SHP77 (cell line): ENCODE data around the gene CACNA1S.
A peak's percentile ranks its signal among the peaks of the same experiment; 100 is the strongest.

ENCODE experiments used
- DNase-seq, 2 experiments: peaks; one replicate each; lab custom pipeline; 2025; lab: John Stamatoyannopoulos, UW

The CACNA1S gene

DNA sequence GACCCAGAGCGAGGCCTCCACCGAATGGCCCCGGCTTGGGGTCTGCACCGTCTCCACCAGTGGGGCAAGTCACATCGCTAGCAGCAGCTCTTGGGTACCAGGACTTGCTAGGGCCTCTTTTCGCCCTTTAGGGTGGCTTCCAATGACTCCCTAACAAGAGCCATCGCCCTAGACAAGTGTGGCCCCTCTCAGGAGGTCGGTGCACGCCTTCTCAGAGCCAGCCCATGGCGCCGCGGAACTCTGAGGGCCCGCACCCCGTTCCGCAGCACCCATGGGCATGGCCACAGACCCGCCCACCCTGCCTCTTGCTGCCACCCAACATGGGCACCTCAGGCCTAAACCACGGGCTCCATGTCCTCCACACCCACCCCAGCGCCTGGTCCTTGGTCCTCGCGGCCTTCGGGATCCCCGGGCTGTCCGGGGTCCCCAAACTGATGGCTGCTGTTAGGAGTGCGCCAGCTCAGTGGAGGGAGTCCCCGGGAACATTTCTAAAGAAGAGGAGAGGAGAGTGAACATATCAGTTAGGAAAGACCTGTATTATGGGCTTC, 3.2 kb upstream of the CACNA1S start:
- DNase-seq, result no peak

DNA sequence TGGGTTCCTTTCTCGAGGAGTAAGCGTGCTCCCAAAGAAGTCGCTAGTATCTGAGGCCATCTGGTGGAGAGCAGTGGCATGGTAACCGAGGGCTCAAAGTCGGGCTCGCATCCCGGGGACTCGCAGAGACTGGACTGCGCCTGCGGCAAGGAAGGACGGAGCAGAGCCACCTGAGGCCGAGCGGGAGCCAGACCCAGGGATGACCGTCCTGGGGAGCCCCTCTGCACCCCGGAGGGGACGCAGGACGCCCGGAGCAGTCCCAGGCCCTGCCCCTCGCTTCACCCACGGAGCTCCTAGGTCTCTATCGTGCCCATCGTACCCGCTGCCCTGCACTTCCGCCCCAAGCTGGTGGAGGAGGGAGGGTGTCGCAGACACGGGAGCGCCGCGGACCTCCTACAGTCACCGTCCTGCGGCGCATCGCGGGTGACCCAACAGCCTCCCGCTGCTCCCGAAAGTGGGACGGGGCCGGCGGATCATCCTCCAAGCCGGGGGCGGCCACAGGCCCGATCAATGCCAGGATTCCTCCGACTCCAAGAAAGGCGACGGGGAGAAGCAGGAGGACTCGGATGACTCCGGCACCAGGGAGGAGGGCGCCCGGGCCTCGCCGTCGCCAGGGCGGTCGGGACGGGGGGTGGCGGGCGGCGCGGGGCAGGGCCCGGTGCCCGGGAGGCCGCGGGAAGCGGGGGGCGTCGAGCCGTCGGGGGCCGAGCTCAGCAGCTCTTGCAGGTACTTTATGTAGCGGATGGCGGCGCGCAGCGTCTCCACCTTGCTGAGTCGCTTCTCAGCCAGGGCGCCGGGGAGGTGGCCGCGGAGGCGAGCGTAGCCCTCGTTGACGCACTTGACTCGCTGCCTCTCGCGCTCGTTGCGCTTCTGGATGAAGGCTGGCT, 2.3 kb upstream of the CACNA1S start:
- DNase-seq, result peak; percentile 86 to 92

DNA sequence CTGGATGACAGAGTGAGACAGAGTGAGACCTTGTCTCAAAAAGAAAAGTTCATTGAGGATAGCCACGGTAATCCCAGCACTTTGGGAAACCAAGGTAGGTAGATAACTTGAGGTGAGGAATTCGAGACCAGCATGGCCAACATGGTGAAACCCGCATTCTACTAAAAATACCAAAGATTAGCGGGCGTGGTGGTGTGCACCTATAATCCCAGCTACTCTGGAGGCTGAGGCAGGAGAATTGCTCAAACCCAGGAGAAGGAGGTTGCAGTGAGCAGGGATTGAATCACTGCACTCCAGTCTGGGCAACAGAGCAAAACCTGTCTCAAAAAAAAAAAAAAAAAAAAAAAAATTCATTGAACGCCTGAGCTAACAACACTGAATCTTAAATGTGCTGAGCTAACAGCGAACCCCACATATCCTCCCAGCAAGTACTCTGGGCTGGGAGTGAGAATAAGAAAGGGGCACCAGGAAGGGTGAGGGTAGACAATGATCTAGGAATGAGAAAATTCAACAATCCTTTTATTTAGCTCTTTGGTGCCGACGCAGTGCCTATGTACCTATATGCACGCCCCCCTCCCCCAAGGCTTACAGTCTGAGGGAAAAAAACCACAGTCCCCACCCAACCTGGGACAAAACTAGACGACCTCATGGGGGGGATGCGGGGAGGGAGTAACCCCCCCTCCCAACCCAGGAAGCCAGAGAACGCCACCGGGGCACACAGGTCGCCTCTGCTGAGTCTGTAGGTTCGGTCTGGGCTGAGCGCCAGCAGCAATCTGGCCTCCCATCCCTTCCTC, 1.4 kb upstream of the CACNA1S start:
- DNase-seq, result no peak

DNA sequence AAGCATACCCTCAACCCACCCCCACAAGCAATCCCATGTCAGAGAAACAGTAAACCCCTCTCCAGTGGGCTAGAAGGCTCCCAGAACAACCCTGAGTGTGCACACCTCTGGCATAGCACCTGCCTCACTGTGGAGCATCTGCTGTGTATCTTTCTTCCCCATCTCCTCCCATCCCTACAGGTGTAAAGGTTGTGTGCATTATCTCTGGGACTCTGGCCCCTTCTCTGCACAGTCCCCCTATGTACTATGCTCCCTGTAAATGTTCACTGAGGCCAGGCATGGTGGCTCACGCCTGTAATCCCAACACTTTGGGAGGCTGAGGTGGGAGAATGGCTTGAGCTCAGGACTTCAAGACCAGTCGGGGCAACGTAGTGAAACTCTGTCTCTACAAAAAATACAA, 700 bp upstream of the CACNA1S start:
- no peak for DNase-seq

DNA sequence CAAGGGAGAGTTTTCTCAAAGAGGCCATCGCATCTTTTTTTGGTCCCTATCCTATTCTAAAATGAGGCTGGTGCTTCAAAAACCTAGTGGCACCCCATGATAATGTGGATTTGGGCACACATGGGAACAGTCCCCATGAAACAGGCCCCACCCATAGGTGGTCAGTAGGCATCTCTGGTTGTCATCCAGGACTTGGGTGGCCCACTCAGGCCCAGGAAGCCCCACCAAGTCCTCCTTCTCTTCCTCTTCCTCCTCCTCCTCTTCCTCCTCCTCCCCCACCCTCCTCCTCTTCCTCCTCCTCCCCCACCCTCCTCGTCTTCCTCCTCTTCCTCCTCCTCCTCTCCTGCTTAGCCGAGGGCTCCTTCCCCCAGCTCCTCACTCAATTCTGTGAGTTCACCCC, 554 bp downstream of the CACNA1S start:
- DNase-seq, result no peak

DNA sequence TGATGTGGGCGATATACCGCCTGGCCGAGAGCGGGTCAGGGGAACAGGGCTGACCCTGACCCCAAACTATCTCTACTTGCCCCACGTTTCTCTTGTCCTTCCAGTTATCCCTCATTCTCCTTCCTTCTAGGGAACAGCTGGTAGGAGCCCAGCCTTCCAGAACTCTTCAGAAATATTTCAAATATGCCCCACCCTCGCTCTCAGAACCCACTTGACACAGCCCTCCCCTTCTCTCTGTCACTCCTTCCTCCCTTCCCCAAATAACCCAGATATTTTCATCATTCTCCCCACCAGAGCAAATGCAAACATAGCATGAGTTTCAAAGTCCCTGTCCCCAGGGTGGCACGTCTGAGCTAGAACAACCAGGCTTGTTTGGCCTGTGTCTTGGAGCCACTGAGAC, 1.1 kb downstream of the CACNA1S start:
- DNase-seq, result no peak

DNA sequence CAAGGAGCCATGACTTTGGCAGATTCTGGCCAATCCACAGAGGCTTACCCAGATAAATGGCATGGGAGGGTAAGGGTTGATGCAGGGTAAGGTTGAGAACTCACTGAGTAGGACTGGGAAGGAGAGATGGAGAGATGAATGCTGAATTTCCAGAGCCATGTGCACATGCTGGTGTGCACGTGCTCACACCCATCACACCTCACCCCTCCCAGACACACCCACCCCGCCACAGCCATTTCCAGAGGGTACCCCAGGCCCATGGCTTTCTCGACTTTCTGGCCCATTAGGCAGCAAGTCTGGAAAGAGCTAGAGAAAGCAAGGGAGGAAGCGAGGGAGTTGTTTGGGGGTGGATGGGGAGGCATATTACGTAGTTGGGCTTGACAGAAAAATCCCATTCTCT, 1.6 kb downstream of the CACNA1S start:
- no peak for DNase-seq

DNA sequence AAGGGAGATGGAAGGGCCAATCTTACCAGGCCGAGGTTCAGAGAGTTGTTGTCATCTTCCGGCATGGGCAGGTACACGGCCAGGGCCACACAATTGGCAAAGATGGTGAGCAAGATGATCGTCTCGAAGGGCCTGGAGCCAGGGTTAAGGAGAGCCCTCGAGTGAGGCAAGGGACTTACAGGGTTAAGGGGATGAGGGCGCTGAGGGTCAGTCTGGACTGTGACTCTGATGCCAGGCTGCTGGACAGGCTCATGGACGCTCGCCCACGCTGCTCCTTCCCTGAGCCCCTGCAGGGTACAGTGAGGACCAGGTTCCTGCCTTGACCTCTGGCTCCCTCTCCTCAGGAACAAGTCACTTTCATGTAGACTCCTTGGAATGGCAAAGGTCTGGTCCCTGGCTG, 2.1 kb downstream of the CACNA1S start:
- DNase-seq, result no peak

DNA sequence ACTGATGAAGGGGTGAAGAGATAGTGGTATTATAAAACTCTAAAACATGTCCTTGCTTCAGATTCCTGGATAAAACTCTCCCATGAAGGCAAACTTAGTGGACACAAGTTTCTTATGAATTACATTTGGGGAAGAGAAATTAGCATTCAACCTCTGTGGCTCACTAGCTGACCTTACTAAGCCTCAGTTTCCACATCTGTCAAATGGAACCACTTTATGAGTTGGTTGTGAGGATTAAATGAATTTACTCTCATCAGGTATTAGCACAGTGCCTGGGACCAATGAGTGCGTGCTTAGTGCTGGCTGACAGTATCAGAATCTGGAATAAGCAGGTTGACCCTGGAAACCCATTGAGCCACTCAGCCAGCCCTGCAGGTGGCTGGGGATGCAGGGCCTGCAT, 2.6 kb downstream of the CACNA1S start:
- no peak for DNase-seq

DNA sequence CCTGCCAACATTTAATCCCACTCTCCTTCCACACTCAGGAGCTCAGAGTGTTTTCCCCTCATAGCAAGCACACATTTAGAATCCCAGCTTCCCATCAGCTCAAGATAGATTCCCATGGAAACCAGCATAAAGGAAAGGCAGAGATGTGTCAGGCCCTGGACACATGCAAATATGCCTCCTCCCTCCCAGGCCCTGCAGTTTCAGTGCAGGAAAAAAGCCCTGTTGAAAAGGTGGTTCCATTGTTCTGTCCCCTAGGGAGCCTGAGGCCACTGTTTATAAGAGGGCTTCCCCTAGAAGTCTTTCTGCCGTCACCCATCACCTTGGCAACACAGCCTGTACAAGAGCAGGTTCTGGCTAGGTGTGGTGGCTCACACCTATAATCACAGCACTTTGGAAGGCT, 3.6 kb downstream of the CACNA1S start:
- DNase-seq, result no peak

DNA sequence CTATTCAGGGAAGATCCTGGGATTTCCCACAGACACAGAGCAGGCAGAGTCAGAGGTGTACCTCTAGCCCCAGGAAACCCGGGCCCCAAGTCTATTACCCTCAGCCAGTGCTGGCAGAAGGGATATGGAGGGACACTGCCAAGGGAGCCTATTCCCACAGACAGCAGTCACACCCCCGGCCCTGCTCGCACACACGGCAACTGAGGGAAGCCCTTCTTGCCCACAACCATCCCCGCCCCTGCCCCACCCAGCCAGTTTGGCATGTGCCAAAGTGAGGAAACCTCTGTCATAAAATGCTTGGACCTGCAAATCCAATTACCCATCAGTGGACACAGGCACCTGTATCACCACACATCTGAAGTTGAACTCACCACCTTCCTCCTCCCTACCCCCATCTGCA, 6.5 kb downstream of the CACNA1S start:
- DNase-seq, result no peak

DNA sequence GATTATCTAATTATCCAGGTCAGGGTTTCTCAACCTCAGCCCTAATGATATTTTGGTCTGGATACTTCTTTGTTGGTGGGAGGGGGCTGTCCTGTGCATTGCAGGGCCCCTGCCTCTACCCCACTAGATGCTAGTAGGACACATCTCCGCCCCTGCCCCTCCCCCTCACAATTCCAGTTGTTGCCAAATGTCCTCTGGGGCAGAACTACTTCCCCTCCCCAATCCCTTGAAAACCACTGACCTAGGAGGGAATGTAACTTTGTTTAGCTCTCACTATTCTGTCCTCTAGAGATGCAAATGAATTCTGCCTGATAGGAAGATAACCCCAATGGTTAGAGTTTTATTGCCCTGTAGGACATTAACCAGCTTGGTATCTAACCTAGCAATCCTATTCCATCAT, 8.1 kb downstream of the CACNA1S start:
- no peak for DNase-seq

DNA sequence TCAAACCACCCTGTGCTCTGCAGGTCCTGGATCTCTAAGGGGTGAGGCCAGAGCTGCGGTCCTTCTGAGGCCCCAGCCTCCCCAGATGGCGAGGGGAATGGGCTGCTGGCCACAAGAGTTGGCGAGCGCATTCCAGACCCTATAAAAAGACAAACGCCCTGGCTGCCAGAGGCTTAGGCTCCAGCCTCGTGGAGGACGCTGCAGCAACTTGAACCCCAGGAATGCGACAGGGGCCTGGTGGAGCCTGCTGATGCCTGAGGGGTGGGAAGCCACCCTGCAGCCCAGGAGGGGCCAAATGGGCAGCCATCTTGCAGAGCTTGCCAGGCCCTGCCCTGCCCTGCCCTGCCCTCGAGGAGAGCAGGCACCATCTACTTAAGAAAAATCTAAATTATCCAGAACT, 8.6 kb downstream of the CACNA1S start:
- no peak for DNase-seq

DNA sequence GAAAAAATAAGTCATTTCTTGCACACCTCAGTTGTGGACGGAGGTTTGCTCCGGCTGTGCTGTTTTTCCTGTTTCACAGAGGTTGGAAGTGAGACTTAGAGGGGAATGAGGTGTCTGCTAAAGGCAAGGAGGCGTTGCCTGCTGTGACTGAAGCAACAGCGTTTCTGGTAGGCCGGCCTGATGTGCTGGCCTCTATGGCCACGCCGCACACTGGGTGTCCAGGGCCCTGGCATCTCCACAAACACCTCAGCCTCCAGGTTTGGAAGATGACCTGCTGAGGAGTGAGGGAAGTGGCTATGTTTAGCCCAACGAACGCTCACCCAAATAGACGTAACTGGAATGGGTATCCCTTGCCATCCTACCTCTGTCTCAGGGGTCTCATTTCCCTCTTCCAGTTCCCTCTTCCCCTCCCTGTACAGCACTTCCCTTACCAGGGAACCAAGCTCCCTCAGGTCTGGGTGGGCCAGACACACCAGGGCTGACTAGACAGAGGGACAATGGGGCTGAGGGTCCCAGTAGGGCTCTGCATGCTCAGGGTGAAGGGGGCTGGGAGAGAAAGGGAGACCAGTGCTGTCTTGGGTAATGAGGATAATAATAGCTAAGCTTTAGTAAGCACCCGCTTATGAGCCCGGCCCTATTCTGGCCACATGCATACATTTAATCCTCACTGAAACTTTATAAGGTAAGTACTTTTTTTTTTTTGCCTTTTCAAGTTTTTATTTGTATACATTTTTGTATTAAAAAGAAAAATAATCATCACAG, 11.9 kb downstream of the CACNA1S start:
- DNase-seq, result no peak

DNA sequence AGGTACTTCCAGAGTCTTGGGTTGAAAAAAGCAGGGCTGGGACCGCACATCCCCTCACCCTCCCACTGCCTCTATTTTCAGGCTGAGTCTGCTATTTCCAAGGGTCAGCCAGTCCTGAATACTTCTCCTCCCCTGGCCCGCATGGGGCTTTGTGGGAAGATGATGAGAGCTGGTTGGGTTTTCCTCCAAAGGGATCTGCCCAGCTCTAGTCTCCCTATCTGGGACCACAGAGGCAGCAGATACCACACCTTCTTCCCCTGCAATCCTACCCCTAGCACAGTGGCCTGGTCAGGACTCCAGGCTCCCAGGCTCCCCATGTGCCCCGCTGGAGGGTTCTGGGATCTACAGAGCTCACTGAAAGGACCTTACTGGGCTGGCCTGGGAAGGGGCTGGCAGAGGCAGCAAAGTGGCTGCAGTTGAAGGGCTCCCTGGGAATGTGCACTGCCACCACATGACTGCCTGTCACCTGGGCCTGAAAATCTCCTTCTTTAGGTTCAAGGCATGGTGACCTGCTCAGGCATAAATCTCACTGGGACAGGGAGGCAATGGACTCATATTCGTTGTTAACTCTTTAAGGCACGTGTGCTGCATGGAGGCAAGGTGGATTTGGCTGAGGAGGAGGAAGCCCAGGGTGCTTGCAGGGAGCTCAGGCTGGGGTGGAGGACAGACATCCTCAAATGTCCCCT, 13.1 kb downstream of the CACNA1S start:
- DNase-seq, result no peak

DNA sequence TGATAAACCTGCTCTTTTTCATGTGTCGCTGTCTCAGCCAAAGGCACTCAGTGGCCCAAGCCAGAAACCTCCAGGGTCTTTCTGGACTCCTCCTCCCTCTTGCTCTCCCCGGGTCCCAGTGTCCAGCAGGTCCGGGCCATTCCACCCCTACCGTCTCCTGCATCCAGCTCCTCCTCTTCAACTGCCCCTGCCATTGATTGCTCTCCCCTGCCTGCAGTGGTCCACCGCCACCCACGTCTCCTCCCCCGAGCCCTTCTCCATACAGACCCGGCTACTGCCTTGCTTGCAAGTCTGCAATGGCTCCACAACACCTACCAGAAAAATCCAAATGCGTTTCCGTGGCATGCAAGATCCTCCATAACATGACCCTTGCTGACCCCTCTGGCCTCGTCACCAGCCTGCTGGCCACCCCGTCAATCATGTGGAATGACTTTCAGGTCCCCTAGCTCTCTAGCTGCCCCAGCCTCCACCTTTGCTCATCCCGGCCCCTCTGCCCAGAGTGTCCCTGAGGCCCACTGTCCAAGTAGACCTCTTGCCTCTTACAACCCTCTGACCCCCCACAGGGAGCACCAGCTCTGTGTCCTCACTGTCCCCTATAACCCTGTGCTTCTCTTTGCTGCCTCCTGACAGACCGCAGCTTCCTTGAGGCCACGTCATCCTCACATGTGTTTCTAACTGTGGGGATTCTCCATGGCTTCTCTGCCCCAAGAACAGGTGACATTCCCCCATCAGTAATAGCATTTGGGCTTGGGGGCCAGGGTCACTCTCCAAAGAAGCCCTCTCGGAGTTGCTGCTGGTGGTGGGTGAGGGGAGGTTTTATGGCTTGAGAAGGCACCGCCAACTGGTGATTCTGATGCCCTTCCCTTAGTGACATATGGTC, 15.0 kb downstream of the CACNA1S start:
- DNase-seq, result no peak

DNA sequence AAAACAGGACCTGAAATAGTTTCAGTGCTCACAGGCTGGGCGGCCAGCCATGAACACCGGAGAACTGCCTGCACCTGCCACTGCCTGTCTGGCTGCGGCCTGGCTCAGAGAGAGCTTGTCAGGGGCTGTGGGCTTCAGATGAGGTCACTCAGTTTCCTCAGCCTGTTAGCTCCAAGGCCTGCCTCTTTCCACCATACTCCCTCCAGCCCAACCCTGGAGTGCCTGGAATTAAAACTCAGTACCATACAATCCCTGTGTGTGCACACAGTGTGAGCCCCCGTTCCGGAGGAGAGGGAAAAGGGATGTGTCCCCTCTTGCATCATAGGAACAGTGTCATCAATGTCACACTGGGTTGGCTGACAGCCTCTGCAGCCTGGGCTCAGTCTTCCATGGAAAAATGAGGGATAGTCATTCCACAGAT, 16.2 kb downstream of the CACNA1S start:
- DNase-seq, result peak; percentile 15 to 55

DNA sequence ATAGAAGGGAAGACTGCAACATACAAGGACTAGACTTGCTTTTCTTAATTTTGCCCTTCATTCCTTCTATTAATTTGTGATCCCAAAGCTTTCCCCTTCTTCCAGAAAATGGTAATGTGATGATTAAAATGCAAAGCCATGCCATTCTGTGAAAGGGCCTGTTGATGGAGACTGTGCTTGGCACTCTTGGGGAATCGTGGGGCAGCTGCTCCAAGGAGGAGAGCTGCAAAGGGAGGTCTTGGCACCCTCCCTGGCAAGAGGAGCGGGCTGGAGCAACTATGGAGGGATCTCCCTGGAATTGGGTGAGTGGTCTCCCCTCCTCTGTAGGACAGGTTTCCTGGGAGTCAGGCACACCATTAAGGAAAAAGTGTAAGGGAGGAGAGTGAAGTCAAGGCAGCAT, 16.6 kb downstream of the CACNA1S start:
- DNase-seq, result no peak

DNA sequence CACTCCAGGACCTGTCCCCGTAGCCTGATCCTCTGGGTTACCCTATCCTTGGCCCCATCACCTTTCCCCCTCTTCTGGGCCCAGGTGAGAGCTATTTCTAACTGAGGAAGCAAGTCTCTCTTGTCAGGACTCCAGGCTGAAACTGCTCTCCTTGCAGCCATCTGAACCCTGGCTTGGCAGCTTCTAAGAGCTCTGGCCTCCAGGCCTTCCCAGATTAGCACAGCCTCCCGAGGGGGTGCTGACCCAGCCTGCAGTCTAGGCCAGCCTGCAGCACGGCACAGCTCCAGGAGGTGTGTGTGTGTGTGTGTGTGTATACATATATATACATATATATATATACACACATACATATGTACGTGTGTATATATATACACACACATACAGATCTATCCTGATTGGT, 17.4 kb downstream of the CACNA1S start:
- no peak for DNase-seq

DNA sequence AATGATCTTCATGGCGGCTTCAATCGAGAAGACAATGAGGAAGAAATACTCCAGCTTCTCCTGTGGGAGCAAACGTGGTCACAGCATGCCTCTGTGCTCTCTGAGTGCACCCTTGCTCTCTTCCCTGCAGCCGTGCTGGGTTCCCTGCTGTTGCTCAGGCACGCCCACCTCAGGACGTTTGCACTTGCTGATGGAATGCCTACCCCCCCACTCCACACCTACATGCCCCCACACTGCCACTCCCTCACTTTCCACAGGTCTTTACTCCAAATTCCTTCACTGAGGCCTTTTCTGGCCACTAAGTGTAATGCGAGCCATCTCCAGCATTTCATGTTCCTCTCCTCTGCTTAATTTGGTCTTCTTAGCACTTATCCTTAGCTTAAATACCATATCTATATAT, 18.3 kb downstream of the CACNA1S start:
- DNase-seq, result no peak

DNA sequence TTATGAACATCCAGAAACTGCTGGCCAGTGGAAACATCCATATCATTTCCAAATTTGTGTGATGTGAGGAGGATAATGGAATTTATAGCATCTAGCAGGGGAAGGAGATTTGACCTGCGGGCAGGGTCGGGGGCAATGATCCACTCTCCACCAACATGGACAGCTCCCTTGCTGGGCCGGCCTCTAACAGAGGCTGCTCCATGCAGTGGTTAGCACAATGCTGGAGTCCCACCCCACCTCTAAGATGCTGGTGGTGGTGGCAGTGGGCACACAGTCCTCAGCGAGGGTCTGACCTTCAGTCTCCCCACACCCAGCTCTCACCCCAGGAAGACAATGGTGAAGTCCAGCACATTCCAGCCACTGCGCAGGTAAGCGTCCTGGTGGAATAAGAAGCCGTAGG, 18.7 kb downstream of the CACNA1S start:
- no peak for DNase-seq
